GM23338 (cell line): ENCODE results near the gene SRPK2. TPM values are rescaled to one million over a fixed set of nuclear protein-coding genes. Genes with fewer than 3 reads are reported as not detected.

Experiments used
- ATAC-seq: fragments of 200-7000 bp; cut with Tn5 transposase; 3 replicates; pipeline ENCODE4 v1.9.1; 2020
- DNase-seq: peaks from one replicate; pipeline ENCODE4 v3.0.0-alpha.2; 2015; ENCODE audit warnings: low spot score
- H2AFZ ChIP-seq: fragments of 200-600 bp; sonication (generic); 2 replicates; pipeline ENCODE4 v1.8.0; 2016; ENCODE audit warnings: antibody characterized with exemption, mild to moderate bottlenecking, moderate library complexity
- H3F3A ChIP-seq: fragments of 200-600 bp; sonication (generic); replicated peaks from 2 replicates; pipeline ENCODE4 v1.8.0; 2017; ENCODE audit warnings: antibody characterized with exemption, mixed run types, low read depth
- H3K27ac ChIP-seq: fragments of 200-600 bp; sonication (generic); 2 replicates; pipeline ENCODE4 v1.6.1; 2016; ENCODE audit warnings: low read depth
- H3K27me3 ChIP-seq: fragments of 200-600 bp; sonication (generic); 2 replicates; pipeline ENCODE4 v1.8.0; 2016; ENCODE audit warnings: mild to moderate bottlenecking, mixed run types, moderate library complexity; ENCODE audit not compliant: insufficient read depth
- H3K36me3 ChIP-seq: fragments of 200-600 bp; sonication (generic); 2 replicates; pipeline ENCODE4 v1.8.0; 2016; ENCODE audit warnings: mild to moderate bottlenecking; ENCODE audit not compliant: insufficient read depth
- H3K4me1 ChIP-seq: fragments of 200-600 bp; sonication (generic); 2 replicates; pipeline ENCODE4 v1.8.0; 2016; ENCODE audit warnings: mild to moderate bottlenecking, moderate library complexity; ENCODE audit not compliant: insufficient read depth
- H3K4me2 ChIP-seq: fragments of 200-600 bp; sonication (generic); 2 replicates; pipeline ENCODE4 v1.7.1; 2017; ENCODE audit warnings: mixed run types
- H3K4me3 ChIP-seq: fragments of 200-600 bp; sonication (generic); 2 replicates; pipeline ENCODE4 v1.6.1; 2016; ENCODE audit warnings: mixed run types
- H3K79me2 ChIP-seq: fragments of 200-600 bp; sonication (generic); replicated peaks from 2 replicates; pipeline ENCODE4 v1.8.0; 2017; ENCODE audit warnings: mild to moderate bottlenecking; ENCODE audit not compliant: insufficient read depth
- H3K9me2 ChIP-seq: fragments of 200-600 bp; sonication (generic); 2 replicates; pipeline ENCODE4 v1.8.0; 2017; ENCODE audit not compliant: insufficient read depth
- H4K20me1 ChIP-seq: fragments of 200-600 bp; sonication (generic); replicated peaks from 2 replicates; pipeline ENCODE4 v1.8.0; 2017; ENCODE audit warnings: mild to moderate bottlenecking; ENCODE audit not compliant: insufficient read depth
- H3K27ac Mint-ChIP-seq: 2 replicates; pipeline ENCODE4 v1.8.0; 2020; ENCODE audit warnings: inconsistent platforms, mild to moderate bottlenecking, moderate library complexity, mixed read lengths
- H3K27me3 Mint-ChIP-seq: 3 replicates; pipeline ENCODE4 v1.8.0; 2022; ENCODE audit warnings: low read depth, mild to moderate bottlenecking, moderate library complexity, mixed read lengths, inconsistent platforms; ENCODE audit not compliant: insufficient read depth, poor library complexity
- H3K36me3 Mint-ChIP-seq: 3 replicates; pipeline ENCODE4 v1.8.0; 2021; ENCODE audit warnings: low read depth, mild to moderate bottlenecking, inconsistent platforms, moderate library complexity, mixed read lengths
- H3K4me1 Mint-ChIP-seq: 3 replicates; pipeline ENCODE4 v1.8.0; 2020; ENCODE audit warnings: mild to moderate bottlenecking, inconsistent platforms, mixed read lengths
- H3K4me3 Mint-ChIP-seq: 3 replicates; pipeline ENCODE4 v1.8.0; 2021; ENCODE audit warnings: moderate library complexity, mild to moderate bottlenecking, inconsistent platforms, mixed read lengths
- H3K9me3 Mint-ChIP-seq: 3 replicates; pipeline ENCODE4 v1.8.0; 2020; ENCODE audit warnings: moderate library complexity, mild to moderate bottlenecking, inconsistent platforms, mixed read lengths
- CREB1 ChIP-seq: fragments of 250-450 bp; sonication (Bioruptor Pico); IDR thresholded peaks from 2 replicates; pipeline ENCODE4 v1.5.0; 2020; ENCODE audit warnings: low read depth, mild to moderate bottlenecking, moderate library complexity
- ETS1 ChIP-seq: IDR thresholded peaks from 2 replicates; pipeline ENCODE4 v1.6.1; 2016; ENCODE audit warnings: antibody characterized with exemption
- EZH2 ChIP-seq: fragments of 200-600 bp; sonication (generic); IDR thresholded peaks from one replicate; pipeline ENCODE4 v1.8.0; 2017; ENCODE audit warnings: antibody characterized with exemption, mild to moderate bottlenecking, low read depth; ENCODE audit not compliant: unreplicated experiment
- EZH2phosphoT487 ChIP-seq: fragments of 200-600 bp; sonication (generic); IDR thresholded peaks from one replicate; pipeline ENCODE4 v1.8.1; 2018; ENCODE audit warnings: antibody characterized with exemption; ENCODE audit not compliant: unreplicated experiment
- JUNB ChIP-seq: IDR thresholded peaks from one replicate; pipeline ENCODE4 v1.6.1; 2016; ENCODE audit warnings: antibody characterized with exemption; ENCODE audit not compliant: unreplicated experiment
- NANOG ChIP-seq: IDR thresholded peaks from 2 replicates; pipeline ENCODE4 v1.6.1; 2016; ENCODE audit warnings: antibody characterized with exemption, borderline replicate concordance
- ZNF114 ChIP-seq: fragments of 250-450 bp; sonication (Bioruptor Pico); IDR thresholded peaks from 2 replicates; pipeline ENCODE4 v1.5.0; 2020; ENCODE audit warnings: mild to moderate bottlenecking, moderate library complexity
- ZNF331 ChIP-seq: fragments of 250-450 bp; sonication (Bioruptor Pico); IDR thresholded peaks from 2 replicates; pipeline ENCODE4 v1.5.0; 2020; ENCODE audit warnings: low read depth, mild to moderate bottlenecking, moderate library complexity
- polyA plus RNA-seq: library from polyadenylated mRNA; unstranded; fragments of >200 nt; fragmentation: Nextera tagmentation; extraction: Ambion mirVana; gene quantifications from 2 replicates; pipeline ENCODE4 v1.2.1, GENCODE V29; 2016
- total RNA-seq: library from RNA; depleted of rRNA; stranded (reverse); fragments of >200 nt; shearing (Covaris generic); gene quantifications from 2 replicates; pipeline ENCODE4 v1.2.3, GENCODE V29; 2014
- TF ChIP-seq, protein P1 (sequence below): fragments of 250-450 bp; sonication (Bioruptor Pico); IDR thresholded peaks from 2 replicates; pipeline ENCODE4 v1.5.0; 2020; ENCODE audit warnings: mild to moderate bottlenecking, moderate library complexity

Gene SRPK2
- total and polyA plus RNA-seq, 2 experiments from 2014 or later, result 66.3 to 91.5 TPM

DNA sequence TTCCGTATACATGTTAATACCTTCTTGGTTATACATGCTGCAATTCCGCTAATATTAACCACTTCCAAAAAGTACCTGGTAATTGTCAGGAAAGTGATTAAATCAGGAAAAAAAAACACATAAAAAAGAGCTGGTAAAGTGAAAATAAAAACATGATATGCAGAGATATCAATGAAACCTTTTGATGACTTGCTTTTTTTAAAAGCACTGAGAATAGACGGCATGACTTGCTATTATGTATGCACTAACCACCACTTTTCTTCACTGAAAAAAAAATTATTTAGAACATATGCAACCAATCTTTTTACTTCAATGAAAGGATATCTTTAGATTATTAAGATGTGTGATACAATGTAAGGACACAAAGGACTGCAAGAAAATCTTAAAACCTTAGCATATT, 211.7 kb downstream of the SRPK2 start (continued):
- TF ChIP-seq, protein P1, sequence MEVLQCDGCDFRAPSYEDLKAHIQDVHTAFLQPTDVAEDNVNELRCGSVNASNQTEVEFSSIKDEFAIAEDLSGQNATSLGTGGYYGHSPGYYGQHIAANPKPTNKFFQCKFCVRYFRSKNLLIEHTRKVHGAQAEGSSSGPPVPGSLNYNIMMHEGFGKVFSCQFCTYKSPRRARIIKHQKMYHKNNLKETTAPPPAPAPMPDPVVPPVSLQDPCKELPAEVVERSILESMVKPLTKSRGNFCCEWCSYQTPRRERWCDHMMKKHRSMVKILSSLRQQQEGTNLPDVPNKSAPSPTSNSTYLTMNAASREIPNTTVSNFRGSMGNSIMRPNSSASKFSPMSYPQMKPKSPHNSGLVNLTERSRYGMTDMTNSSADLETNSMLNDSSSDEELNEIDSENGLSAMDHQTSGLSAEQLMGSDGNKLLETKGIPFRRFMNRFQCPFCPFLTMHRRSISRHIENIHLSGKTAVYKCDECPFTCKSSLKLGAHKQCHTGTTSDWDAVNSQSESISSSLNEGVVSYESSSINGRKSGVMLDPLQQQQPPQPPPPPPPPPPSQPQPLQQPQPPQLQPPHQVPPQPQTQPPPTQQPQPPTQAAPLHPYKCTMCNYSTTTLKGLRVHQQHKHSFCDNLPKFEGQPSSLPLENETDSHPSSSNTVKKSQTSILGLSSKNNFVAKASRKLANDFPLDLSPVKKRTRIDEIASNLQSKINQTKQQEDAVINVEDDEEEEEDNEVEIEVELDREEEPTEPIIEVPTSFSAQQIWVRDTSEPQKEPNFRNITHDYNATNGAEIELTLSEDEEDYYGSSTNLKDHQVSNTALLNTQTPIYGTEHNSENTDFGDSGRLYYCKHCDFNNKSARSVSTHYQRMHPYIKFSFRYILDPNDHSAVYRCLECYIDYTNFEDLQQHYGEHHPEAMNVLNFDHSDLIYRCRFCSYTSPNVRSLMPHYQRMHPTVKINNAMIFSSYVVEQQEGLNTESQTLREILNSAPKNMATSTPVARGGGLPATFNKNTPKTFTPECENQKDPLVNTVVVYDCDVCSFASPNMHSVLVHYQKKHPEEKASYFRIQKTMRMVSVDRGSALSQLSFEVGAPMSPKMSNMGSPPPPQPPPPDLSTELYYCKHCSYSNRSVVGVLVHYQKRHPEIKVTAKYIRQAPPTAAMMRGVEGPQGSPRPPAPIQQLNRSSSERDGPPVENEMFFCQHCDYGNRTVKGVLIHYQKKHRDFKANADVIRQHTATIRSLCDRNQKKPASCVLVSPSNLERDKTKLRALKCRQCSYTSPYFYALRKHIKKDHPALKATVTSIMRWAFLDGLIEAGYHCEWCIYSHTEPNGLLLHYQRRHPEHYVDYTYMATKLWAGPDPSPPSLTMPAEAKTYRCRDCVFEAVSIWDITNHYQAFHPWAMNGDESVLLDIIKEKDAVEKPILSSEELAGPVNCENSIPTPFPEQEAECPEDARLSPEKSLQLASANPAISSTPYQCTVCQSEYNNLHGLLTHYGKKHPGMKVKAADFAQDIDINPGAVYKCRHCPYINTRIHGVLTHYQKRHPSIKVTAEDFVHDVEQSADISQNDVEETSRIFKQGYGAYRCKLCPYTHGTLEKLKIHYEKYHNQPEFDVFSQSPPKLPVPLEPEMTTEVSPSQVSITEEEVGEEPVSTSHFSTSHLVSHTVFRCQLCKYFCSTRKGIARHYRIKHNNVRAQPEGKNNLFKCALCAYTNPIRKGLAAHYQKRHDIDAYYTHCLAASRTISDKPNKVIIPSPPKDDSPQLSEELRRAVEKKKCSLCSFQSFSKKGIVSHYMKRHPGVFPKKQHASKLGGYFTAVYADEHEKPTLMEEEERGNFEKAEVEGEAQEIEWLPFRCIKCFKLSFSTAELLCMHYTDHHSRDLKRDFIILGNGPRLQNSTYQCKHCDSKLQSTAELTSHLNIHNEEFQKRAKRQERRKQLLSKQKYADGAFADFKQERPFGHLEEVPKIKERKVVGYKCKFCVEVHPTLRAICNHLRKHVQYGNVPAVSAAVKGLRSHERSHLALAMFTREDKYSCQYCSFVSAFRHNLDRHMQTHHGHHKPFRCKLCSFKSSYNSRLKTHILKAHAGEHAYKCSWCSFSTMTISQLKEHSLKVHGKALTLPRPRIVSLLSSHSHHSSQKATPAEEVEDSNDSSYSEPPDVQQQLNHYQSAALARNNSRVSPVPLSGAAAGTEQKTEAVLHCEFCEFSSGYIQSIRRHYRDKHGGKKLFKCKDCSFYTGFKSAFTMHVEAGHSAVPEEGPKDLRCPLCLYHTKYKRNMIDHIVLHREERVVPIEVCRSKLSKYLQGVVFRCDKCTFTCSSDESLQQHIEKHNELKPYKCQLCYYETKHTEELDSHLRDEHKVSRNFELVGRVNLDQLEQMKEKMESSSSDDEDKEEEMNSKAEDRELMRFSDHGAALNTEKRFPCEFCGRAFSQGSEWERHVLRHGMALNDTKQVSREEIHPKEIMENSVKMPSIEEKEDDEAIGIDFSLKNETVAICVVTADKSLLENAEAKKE (CRISPR knock-in tag), result no peak
- TF ChIP-seq ETS1 (no peak), CREB1 (no peak), EZH2phosphoT487 (no peak)

GRCh38 chr7:105173586-105173985, 215.1 kb downstream of the SRPK2 start:
- Mint-ChIP-seq H3K4me1 (peaks cover 8% of the 10 kb centered on the region; the same call in 2 of the 3 replicates), H3K9me3 (no peaks in the 10 kb centered on the region), H3K4me3 (no peak overlapping the region), H3K36me3 (0 out of 3 replicates have a peak, but pooled peaks cover 3% of the 10 kb centered on the region), H3K27ac (no peak overlapping the region), H3K27me3 (peaks cover 2% of the 10 kb centered on the region)
- Histone ChIP-seq H4K20me1 (0 out of 2 replicates have a peak, but pooled peaks cover 3% of the 10 kb centered on the region), H3K4me1 (peaks cover 7% of the 10 kb centered on the region; the same call in 1 of the 2 replicates), H3K4me3 (no peak overlapping the region), H3F3A (no peaks in the 10 kb centered on the region), H3K27me3 (no peaks in the 10 kb centered on the region), H3K36me3 (no peaks in the 10 kb centered on the region), H2AFZ (no peak overlapping the region), H3K4me2 (no peak overlapping the region), H3K9me2 (no peaks in the 10 kb centered on the region), H3K27ac (no peak overlapping the region), H3K79me2 (peaks cover 17% of the 10 kb centered on the region; the same call in 1 of the 2 replicates)
- no peak for DNase-seq
- ATAC-seq, result no peak
- TF ChIP-seq ZNF114 (CRISPR knock-in tag), result no peak
- no peak for TF ChIP-seq EZH2
- no peak for TF ChIP-seq EZH2phosphoT487
- no peak for TF ChIP-seq JUNB
- no peak for TF ChIP-seq ZNF331 (CRISPR knock-in tag)
- TF ChIP-seq CREB1, result no peak
- TF ChIP-seq, protein P1 (CRISPR knock-in tag), result no peak
- TF ChIP-seq NANOG, result no peak
